ENCODE measurements around the gene EIF1B.

EIF1B gene

GRCh38 chr3:40309418-40309924 is at the start of gene EIF1B:
EIF1B (plus strand) TSS chr3:40309707; CDS start chr3:40309942, 235 bp downstream.
- Histone ChIP-seq H3K27ac (peak within 1 kb of the TSS; percentile 98 to 99), H3K4me3 (peak within 1 kb of the TSS; percentile 87)
- TF ChIP-seq, protein P1, sequence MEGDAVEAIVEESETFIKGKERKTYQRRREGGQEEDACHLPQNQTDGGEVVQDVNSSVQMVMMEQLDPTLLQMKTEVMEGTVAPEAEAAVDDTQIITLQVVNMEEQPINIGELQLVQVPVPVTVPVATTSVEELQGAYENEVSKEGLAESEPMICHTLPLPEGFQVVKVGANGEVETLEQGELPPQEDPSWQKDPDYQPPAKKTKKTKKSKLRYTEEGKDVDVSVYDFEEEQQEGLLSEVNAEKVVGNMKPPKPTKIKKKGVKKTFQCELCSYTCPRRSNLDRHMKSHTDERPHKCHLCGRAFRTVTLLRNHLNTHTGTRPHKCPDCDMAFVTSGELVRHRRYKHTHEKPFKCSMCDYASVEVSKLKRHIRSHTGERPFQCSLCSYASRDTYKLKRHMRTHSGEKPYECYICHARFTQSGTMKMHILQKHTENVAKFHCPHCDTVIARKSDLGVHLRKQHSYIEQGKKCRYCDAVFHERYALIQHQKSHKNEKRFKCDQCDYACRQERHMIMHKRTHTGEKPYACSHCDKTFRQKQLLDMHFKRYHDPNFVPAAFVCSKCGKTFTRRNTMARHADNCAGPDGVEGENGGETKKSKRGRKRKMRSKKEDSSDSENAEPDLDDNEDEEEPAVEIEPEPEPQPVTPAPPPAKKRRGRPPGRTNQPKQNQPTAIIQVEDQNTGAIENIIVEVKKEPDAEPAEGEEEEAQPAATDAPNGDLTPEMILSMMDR (IDR thresholded peaks at IDR 0.05): peak; percentile 55
- DNase-seq (ENCODE audit: low spot score): peak; percentile 99

DNA sequence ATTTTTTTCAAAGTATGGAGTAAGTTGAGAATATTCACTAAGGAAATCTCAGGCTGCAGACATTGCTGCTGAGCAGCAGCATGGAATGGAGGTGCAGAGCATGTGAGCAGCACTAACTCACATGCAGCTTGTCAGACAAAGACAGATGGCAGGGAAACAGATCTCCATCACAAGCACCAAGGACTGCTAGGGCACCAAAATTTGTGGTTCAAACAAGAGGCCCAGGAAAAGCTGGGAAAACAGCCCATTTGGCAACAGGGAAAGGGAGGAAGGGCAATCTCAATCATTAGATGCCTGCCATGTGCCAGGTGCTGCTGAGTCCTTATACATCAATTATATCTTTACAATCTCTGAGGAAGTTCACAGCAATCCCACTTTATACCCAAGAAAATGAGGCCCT is 47.2 kb upstream of the EIF1B start:
- Histone ChIP-seq H3K4me3 (no peak overlapping the region), H3K27ac (no peak overlapping the region)
- no peak for DNase-seq (ENCODE audit: low spot score)
- TF ChIP-seq, protein P1 (IDR thresholded peaks at IDR 0.05): no peak

DNA sequence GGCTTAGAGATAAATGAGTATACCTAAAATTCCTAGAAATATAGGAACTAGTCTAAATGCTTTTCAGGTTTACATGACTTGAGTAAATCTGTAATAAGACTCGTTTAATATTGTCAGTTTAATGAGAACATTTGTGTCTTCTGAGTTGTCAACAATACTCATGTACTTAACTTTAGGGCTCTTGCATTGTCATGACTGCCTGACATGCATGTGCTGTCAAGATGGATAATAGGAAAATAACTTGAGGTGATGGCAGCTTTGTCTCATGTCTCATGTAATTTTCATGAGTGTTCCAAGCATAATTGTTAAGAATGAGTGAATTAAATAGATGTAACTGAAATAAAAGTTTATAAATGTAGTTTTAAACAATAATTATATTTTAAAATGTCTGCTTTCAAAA is 45.1 kb upstream of the EIF1B start:
- H3K4me3 ChIP-seq: no peak overlapping the region
- H3K27ac ChIP-seq: no peak overlapping the region
- TF ChIP-seq, protein P1 (IDR thresholded peaks at IDR 0.05): no peak
- DNase-seq (ENCODE audit: low spot score): no peak

DNA sequence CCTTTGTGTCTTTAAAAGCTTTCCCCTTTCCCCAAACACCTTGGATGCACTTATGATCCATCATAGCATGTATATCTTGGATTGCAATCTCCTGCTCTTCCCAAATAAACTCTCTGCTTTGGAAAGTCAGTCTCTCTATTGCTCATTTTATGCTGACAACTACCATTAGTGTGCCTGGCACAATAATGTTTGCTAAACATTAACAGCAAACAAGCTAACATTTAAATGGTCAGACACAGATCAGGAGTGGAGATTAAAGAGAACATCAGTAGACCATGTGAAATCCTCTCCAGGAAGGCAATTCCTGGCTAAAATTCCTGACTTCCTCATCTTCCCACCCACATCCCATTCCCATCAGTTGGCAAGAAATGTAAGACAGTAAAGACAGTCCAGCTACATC is 44.3 kb upstream of the EIF1B start:
- TF ChIP-seq, protein P1 (IDR thresholded peaks at IDR 0.05): no peak
- no peak for DNase-seq (ENCODE audit: low spot score)
- Histone ChIP-seq H3K27ac (no peak overlapping the region), H3K4me3 (no peak overlapping the region)

DNA sequence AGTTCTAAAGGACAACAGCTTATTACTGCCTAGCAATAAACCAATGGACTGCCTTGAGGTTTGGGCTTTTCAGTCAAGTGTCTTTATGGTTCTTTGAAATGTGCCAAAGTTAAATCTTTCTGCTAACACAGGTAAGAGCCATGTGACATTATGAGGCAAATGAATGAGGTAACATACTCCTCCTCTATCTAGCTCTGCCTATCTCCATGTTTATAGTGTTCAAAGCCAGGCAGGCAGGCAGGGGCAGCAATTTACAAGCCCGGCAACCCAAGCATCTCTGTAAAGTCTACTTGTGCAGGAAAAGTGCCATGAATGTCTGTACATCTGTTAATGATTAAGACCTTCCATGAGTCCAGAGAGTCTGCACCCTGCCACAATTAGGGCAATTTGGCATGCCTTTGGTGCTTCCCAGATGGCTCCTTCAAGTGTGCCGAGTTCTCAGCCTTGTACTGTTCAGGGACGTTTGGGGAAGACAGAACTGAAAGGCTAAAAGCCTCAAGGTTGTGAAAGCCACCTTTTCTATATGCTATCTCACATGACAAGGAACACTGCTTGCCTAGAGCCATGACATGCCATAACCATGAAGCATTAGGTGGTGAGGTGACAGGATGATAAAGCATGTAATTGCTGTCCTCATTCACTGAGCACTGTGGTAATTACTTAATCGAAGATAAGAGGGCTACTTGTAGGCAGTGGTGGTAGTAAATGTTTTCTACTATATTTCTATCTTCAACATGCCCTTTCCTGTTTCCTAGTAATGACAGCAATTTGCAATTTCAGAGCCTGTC is 41.4 kb upstream of the EIF1B start:
- TF ChIP-seq, protein P1 (IDR thresholded peaks at IDR 0.05): no peak
- no peak overlapping the region for H3K4me3 ChIP-seq
- DNase-seq (ENCODE audit: low spot score): no peak
- H3K27ac ChIP-seq: no peak overlapping the region

GRCh38 chr3:40268802-40269524 is 40.5 kb upstream of the EIF1B start:
- TF ChIP-seq, protein P1 (IDR thresholded peaks at IDR 0.05): no peak
- H3K4me3 ChIP-seq: no peak overlapping the region
- no peak overlapping the region for H3K27ac ChIP-seq
- DNase-seq (ENCODE audit: low spot score): no peak
